ENCODE results near the gene CFB. TPM values are rescaled to one million over a fixed set of nuclear protein-coding genes. Genes with fewer than 3 reads are reported as not detected.

Gene CFB
- total and polyA plus RNA-seq, 2 of the 13 experiments (the other 11 are each of a cell fraction or from before 2014, with no cell fraction given): 171 to 513 TPM

DNA sequence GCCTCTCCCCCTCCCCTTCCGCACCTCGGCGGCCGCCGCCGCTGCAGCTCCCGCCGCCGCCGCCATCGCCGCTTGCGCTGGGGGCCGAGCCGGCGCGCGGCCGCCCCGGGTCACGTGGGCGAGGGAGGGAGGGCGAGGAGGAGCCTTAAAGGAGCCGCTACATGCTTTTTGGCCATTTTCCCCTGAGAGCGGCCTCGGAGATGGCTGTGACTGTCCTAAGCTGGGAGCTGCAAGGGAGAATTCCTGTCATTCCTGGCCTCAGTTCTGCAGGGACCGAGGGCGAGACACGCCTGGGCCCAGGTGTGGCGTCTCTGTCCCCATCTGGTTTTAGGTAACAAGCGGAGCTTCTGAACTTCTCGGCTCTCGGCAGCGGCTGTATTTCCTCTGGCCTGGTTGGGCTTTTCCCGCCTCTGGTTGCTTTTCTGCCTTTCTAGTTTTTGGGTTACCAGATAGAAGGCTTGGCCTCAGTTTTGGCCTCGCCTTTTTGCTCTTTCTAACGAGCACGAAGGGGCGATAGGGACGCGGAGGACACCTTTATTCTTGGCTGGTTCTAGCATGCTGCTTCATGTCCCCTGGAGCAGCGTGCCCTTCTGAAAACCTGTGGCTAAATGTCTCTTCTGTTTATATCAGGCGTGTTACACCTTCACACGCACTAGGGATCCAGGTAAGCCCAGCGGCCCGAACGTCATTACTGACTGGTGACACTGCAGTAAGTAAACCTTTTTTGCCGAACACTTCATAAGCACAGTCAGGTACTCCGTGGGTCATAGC, 48.1 kb upstream of the CFB start, which contains the start of gene EHMT2 (continued):
- TF ChIP-seq ZBTB4 (CRISPR knock-in tag; IDR thresholded peaks at IDR 0.05; ENCODE audit: borderline replicate concordance): no peak
- TF ChIP-seq HDAC6 (IDR thresholded peaks at IDR 0.05; ENCODE audit: low read depth, low read length): no peak
- TF ChIP-seq ZBTB33 (CRISPR knock-in tag; IDR thresholded peaks at IDR 0.05): no peak; the same call in 1 of the 2 replicates
- TF ChIP-seq ZFP91 (CRISPR knock-in tag; IDR thresholded peaks at IDR 0.05; ENCODE audit: borderline replicate concordance): peak; percentile 99
- TF ChIP-seq ZNF605 (CRISPR knock-in tag; IDR thresholded peaks at IDR 0.05): peak; percentile 84
- TF ChIP-seq ZNF737 (CRISPR knock-in tag; IDR thresholded peaks at IDR 0.05; ENCODE audit: borderline replicate concordance): peak; percentile 22; the same call in 1 of the 2 replicates
- no peak for TF ChIP-seq RFXAP (CRISPR knock-in tag; IDR thresholded peaks at IDR 0.05; ENCODE audit: borderline replicate concordance)
- no peak; a peak in 1 of 4 replicates for TF ChIP-seq NR2F1 (CRISPR knock-in tag; IDR thresholded peaks at IDR 0.05)
- no peak for TF ChIP-seq ATM (IDR thresholded peaks at IDR 0.05; ENCODE audit: borderline replicate concordance)
- peak; percentile 29; the same call in 1 of the 2 replicates for TF ChIP-seq GMEB1 (CRISPR knock-in tag; IDR thresholded peaks at IDR 0.05; ENCODE audit: borderline replicate concordance)
- TF ChIP-seq PRDM10 (CRISPR knock-in tag; IDR thresholded peaks at IDR 0.05; ENCODE audit: low read depth): peak; percentile 45; the same call in 1 of the 2 replicates
- TF ChIP-seq MATR3 (CRISPR knock-in tag; IDR thresholded peaks at IDR 0.05): no peak
- TF ChIP-seq ZNF597 (CRISPR knock-in tag; IDR thresholded peaks at IDR 0.05): no peak
